Muscle of leg (tissue), 11 donors: ENCODE results near the gene SUN3. TPM values are rescaled to one million over a fixed set of nuclear protein-coding genes. Genes with fewer than 3 reads are reported as not detected.
A peak's percentile ranks its signal among the peaks of the same experiment; 100 is the strongest.
"Not testable (repeated sequence)": the region's sequence is repeated elsewhere in the genome, so short reads cannot be mapped to it uniquely, and the experiment has no call there.

Source experiments
- DNase-seq: peaks from one replicate; pipeline ENCODE4 v3.0.0; 2013
- H3K27ac ChIP-seq: one replicate; pipeline ENCODE4 v1.5.1; 2013; ENCODE audit warnings: mild to moderate bottlenecking, low read length, control low read depth
- H3K27me3 ChIP-seq: one replicate; pipeline ENCODE4 v1.6.1; 2013; ENCODE audit warnings: low read length; ENCODE audit not compliant: control insufficient read depth, insufficient read depth
- H3K36me3 ChIP-seq: one replicate; pipeline ENCODE4 v1.6.1; 2013; ENCODE audit warnings: low read length; ENCODE audit not compliant: control insufficient read depth, insufficient read depth
- H3K4me1 ChIP-seq: one replicate; pipeline ENCODE4 v1.6.1; 2013; ENCODE audit warnings: low read length; ENCODE audit not compliant: control insufficient read depth, insufficient read depth
- H3K4me3 ChIP-seq: one replicate; pipeline ENCODE4 v1.5.1; 2013; ENCODE audit warnings: low read length, control low read depth
- H3K9me3 ChIP-seq: replicated peaks from 2 replicates; pipeline ENCODE4 v1.6.1; 2013; ENCODE audit warnings: low read depth, low read length; ENCODE audit not compliant: control insufficient read depth
- WGBS: methylation state at CpG from one replicate; pipeline ENCODE4 v1.1.5; 2013; ENCODE audit warnings: missing lambda C conversion rate; ENCODE audit not compliant: insufficient coverage; 5-methylcytosine and 5-hydroxymethylcytosine counted together
- polyA plus RNA-seq, 8 donors: library from polyadenylated mRNA; unstranded; fragments of 120-200 nt; gene quantifications; one replicate each; pipeline versions ENCODE4 v1.2.1 to v1.2.3, GENCODE V29; 2013; ENCODE audit warnings: inconsistent platforms in 1 of 8, low replicate concordance in 1 of 8; ENCODE audit not compliant: insufficient read length in 8 of 8, insufficient read depth in 1 of 8
- total RNA-seq: library from RNA; stranded (reverse); fragments of 120-200 nt; gene quantifications from one replicate; pipeline ENCODE4 v1.2.4, GENCODE V29; 2013

Gene SUN3
- total and polyA plus RNA-seq, 9 donors = not detected

GRCh38 chr7:47947355-47947749, 81.6 kb downstream of the SUN3 start:
- 80% methylated on average over 1 of the region's 7 CpGs for WGBS
- Histone ChIP-seq H3K27ac (peak overlapping the region; percentile 43), H3K27me3 (no peaks in the 10 kb centered on the region), H3K4me1 (peaks cover 15% of the 10 kb centered on the region), H3K36me3 (no peaks in the 10 kb centered on the region), H3K9me3 (no peaks in the 10 kb centered on the region), H3K4me3 (no peak overlapping the region)
- no peak for DNase-seq

DNA sequence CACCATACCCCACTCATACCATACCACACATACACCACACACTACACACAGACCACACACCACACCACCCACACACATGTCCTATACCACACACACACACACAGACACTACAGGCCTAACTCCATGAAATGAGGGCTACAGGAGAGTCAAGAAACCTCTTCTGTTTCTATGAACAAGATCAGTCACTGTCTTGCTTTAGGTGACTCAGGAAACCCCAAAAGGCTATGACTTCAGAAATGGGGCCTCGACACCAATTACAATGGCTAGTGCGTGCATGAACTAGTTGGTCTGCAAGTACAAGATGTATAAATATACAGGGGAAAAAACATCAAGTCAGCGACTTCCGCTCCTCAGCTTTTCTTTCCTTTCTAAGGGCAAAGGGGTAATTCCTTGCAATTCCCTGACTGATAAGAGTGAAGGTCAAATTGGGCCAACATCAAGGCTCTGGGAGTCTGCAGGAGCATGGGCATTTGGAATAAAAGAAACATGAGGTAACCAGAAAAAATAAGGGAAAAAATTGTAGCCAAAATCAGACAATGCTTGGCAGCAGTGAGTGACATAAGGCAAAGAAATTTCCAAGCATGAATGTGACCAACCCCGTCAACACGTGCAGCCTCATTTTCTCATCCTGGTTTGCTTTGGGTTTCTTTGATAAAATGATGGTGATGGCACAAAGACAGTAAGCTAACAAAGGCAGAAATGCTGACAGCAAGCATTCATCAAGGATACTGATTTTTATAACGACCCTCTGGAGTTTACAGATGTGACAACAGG, 82.1 kb downstream of the SUN3 start:
- no peak for DNase-seq
- H3K27ac ChIP-seq = peak overlapping the region; percentile 78
- H3K27me3 ChIP-seq = no peaks in the 10 kb centered on the region
- H3K4me3 ChIP-seq = no peak overlapping the region
- no peaks in the 10 kb centered on the region for H3K36me3 ChIP-seq
- 69% methylated on average over 2 of the region's 7 CpGs for WGBS
- H3K9me3 ChIP-seq = no peaks in the 10 kb centered on the region
- peaks cover 15% of the 10 kb centered on the region for H3K4me1 ChIP-seq

DNA sequence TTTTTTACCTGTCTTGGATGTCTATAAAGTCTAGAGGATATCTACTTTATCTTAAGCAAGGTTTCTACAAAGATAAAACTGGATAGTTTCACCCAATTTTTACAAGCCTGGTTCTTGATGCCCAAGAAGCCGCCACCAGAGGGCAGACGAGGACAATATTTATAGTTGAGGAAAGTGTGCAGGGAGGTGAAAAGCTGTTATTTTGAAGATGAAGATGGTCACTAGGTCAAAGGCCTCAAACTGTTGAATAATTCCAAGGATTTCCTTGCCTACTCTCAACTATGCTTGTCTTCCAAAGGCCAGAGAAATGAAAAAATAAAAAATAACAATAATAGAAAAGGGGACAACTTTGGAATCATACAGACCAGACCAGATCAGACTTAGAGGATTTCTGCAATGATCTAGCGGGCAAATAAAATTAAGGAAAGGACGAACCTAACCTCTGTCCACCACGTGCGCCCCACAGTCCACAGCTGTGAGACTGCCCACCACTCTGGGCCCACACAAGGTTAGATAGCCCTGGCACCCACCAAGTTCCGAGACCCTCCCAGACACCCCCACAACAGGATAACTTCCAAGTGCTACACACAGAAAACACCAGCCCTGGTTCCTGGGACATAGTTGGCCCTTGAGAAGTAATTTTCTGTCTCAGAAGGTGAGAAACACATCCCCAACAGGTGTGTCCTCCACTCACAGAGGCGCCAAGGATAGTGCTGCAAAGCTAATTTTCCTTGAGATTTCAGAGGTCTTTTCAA, 83.5 kb downstream of the SUN3 start:
- DNase-seq = peak; percentile 77
- H3K36me3 ChIP-seq = no peaks in the 10 kb centered on the region
- no peaks in the 10 kb centered on the region for H3K27me3 ChIP-seq
- no peaks in the 10 kb centered on the region for H3K9me3 ChIP-seq
- H3K4me1 ChIP-seq = peaks cover 18% of the 10 kb centered on the region
- H3K27ac ChIP-seq = no peak overlapping the region
- H3K4me3 ChIP-seq = no peak overlapping the region
- WGBS = 36% methylated on average over 4 of the region's 8 CpGs

GRCh38 chr7:47944536-47945260, 84.2 kb downstream of the SUN3 start:
- Histone ChIP-seq H3K36me3 (no peaks in the 10 kb centered on the region), H3K27ac (no peak overlapping the region), H3K9me3 (no peaks in the 10 kb centered on the region), H3K4me1 (peaks cover 11% of the 10 kb centered on the region), H3K4me3 (no peak overlapping the region), H3K27me3 (no peaks in the 10 kb centered on the region)
- WGBS = 93% methylated on average over 8 of the region's 12 CpGs
- DNase-seq = no peak

DNA sequence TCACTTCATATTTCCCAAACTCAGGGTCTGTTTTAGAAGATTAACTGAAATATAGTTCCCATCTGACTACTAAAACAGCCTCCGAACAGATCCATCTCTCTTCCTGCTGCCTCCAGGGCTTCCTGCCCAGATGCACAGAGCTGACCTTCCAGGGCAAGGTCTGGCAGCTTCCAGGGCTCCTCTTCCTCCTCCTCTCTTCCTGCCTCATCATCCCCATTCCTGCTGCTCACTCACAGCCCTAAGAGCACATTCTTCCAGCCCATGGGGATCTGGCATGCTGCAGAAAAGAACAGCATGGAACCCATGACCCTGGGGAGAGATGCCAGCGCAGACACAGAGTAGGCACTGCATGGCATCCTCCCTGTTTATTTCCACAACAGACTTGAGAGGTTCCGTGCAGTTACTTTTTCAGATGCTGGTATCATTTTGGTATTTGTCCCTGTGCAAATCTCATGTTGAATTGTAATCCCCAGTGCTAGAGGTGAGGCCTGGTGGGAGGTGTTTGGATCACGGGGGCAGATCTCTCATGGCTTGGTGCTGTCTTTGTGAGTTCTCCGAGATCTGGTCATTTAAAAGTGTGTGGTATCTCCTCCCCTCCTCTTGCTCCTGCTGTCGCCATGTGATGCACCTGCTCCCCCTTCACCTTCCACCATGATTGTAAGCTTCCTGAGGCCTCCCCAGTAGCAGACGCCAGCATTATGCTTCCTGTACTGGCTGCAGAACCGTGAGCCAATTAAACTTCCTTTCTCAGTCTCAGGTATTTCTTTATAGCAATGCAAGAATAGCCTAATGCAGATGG, 85.0 kb downstream of the SUN3 start:
- DNase-seq = no peak
- H3K4me3 ChIP-seq = no peak overlapping the region
- H3K36me3 ChIP-seq = no peaks in the 10 kb centered on the region
- H3K4me1 ChIP-seq = peaks cover 10% of the 10 kb centered on the region
- H3K27me3 ChIP-seq = no peaks in the 10 kb centered on the region
- H3K27ac ChIP-seq = no peak overlapping the region
- no peaks in the 10 kb centered on the region for H3K9me3 ChIP-seq
- WGBS = 66% methylated on average over 4 of the region's 8 CpGs

DNA sequence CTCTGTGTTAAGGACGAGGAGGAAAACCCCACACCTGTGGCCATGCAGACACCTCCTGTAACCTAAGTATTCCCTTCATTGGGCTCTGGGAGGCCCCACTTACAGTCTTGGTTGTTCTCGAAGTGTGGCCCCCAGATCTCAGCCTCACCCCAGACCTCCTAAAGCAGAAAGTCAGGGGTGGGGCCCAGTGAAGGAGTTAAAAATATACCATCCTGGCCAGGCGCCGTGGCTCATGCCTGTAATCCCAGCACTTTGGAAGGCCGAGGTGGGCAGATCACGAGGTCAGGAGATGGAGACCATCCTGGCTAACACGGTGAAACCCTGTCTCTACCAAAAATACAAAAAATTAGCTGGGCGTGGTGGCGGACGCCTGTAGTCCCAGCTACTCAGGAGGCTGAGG, 86.3 kb downstream of the SUN3 start:
- H3K27me3 ChIP-seq, DNase-seq, H3K36me3 ChIP-seq, H3K9me3 ChIP-seq, H3K4me3 ChIP-seq, H3K27ac ChIP-seq: not testable (repeated sequence)
- 83% methylated on average over 2 of the region's 10 CpGs for WGBS
- peaks cover 10% of the 10 kb centered on the region for H3K4me1 ChIP-seq

GRCh38 chr7:47942132-47942531, 86.8 kb downstream of the SUN3 start:
- Histone ChIP-seq H3K27ac (peak overlapping the region; percentile 31), H3K27me3 (no peaks in the 10 kb centered on the region), H3K9me3 (no peaks in the 10 kb centered on the region), H3K4me3 (no peak overlapping the region), H3K36me3 (no peaks in the 10 kb centered on the region), H3K4me1 (peaks cover 8% of the 10 kb centered on the region)
- 89% methylated on average over 2 of the region's 10 CpGs for WGBS
- DNase-seq = no peak

GRCh38 chr7:47941136-47941844, 87.6 kb downstream of the SUN3 start:
- H3K9me3 ChIP-seq = no peaks in the 10 kb centered on the region
- WGBS = 60% methylated on average over 7 of the region's 9 CpGs
- H3K27me3 ChIP-seq = no peaks in the 10 kb centered on the region
- H3K27ac ChIP-seq = peak overlapping the region; percentile 66
- no peak overlapping the region for H3K4me3 ChIP-seq
- H3K36me3 ChIP-seq = no peaks in the 10 kb centered on the region
- peaks cover 8% of the 10 kb centered on the region for H3K4me1 ChIP-seq
- no peak for DNase-seq
